Activated CD4-positive, alpha-beta memory T cell treated with anti-CD3 and anti-CD28 coated beads for 36 hours (primary cell): Measurements from ENCODE around the gene RAB9A. TPM values are rescaled to one million over a fixed set of nuclear protein-coding genes. Genes with fewer than 3 reads are reported as not detected.
"Not testable (repeated sequence)": the region's sequence is repeated elsewhere in the genome, so short reads cannot be mapped to it uniquely, and the experiment has no call there.

ENCODE experiments used
- CTCF ChIA-PET: fragments of 350-600 bp; sonication (Branson Sonifier 250); formaldehyde crosslinking; loops from one replicate; lab custom pipeline; 2021; ENCODE audit warnings: antibody characterized with exemption, inconsistent platforms; lab: Charles Lee
- POLR2A ChIA-PET: fragments of 350-600 bp; sonication (Branson Sonifier 250); formaldehyde crosslinking; loops from one replicate; lab custom pipeline; 2021; ENCODE audit warnings: antibody characterized with exemption; lab: Charles Lee
- DNase-seq: peaks from one replicate; pipeline ENCODE4 v3.0.0-alpha.2; 2020
- H3K27ac Mint-ChIP-seq: one replicate; pipeline ENCODE4 v1.8.0; 2021; ENCODE audit warnings: mixed read lengths
- H3K27me3 Mint-ChIP-seq: one replicate; pipeline ENCODE4 v1.8.0; 2021; ENCODE audit warnings: mixed read lengths
- H3K36me3 Mint-ChIP-seq: one replicate; pipeline ENCODE4 v1.8.0; 2021; ENCODE audit warnings: mixed read lengths
- H3K4me1 Mint-ChIP-seq: one replicate; pipeline ENCODE4 v1.8.0; 2021; ENCODE audit warnings: low read depth, mixed read lengths
- H3K4me3 Mint-ChIP-seq: one replicate; pipeline ENCODE4 v1.8.0; 2021; ENCODE audit warnings: mild to moderate bottlenecking, mixed read lengths
- H3K9me3 Mint-ChIP-seq: one replicate; pipeline ENCODE4 v1.8.0; 2021; ENCODE audit warnings: mixed read lengths
- intact Hi-C: fragments of 100-400 bp; cut with micrococcal nuclease; formaldehyde crosslinking; loops from one replicate; pipeline ENCODE4 v1.15.1; 2023
- total RNA-seq, 2 experiments: library from RNA; stranded (reverse); gene quantifications; one replicate each; pipeline ENCODE4 v1.2.3, GENCODE V29; 2021

RAB9A gene, protein sequence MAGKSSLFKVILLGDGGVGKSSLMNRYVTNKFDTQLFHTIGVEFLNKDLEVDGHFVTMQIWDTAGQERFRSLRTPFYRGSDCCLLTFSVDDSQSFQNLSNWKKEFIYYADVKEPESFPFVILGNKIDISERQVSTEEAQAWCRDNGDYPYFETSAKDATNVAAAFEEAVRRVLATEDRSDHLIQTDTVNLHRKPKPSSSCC
- 10 to 100 TPM; 28.2 to 32.1 TPM for total RNA-seq

DNA sequence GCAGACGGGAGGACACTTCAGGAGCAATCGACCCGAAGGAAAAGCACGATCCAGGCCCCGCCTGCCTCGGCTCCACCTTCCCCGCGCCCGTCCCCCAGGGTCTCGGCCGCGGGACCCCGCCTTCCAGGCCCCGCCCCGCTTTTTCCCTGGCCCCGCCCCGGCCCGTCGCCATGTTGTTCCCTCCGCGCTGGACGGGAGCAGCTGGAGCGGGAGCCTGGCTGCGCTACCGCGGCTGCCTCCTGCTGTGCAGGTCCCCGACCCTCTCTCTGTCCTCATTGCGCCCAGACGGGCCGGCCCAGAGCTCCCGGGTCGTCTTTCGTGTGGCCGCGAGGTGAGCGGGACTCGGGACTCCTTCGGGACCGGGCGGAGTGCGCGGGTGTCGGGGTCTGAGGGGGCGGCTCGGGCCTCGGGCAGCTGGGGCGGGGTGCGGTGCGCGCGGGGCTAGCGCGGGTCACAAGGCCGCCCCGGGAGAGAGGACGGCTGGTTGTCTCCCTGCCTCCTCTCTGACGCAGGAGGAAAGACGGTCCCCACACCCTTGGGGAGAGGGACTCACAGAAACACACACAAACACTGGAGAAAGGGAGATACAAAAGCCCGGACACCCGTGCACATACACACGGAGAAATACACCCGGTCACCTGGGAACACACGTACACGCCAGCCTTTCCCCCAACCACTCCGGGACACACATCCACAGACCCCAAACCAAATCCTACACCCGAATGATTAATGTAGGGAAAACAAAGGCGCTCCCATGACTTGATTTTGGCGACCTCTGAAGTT lies at the start of gene RAB9A:
RAB9A (plus strand) TSS at position 171 of the 783 bp plus-strand sequence. CDS start 19,619 bp downstream, outside the sequence.
- intact Hi-C loops: loop anchor here (1.0 to 10.0 kb wide), 6 partner anchors 20 to 1986 kb away; partner anchors contain the start of genes OFD1, TCEANC and TRAPPC2
- Mint-ChIP-seq H3K27me3 (no peaks in the 10 kb centered on the region), H3K27ac (peak within 1 kb of the TSS; percentile 96), H3K4me3 (peak within 1 kb of the TSS; percentile 87), H3K36me3 (peaks cover 8% of the 10 kb centered on the region), H3K9me3 (no peaks in the 10 kb centered on the region), H3K4me1 (peaks cover 58% of the 10 kb centered on the region)
- peak; percentile 88 for DNase-seq
- ChIA-PET POLR2A (interaction anchor here (0.9 to 3.8 kb wide), 7 partner anchors 10 to 713 kb away, joined by 3 to 23 read pairs (median 5); partner anchors contain the start of genes OFD1, TCEANC and TRAPPC2), CTCF (interaction anchor here (0.6 to 1.3 kb wide), 4 partner anchors 30 to 1667 kb away, joined by 3 to 5 read pairs (median 4); no protein-coding TSS in a partner anchor)

- H3K36me3 Mint-ChIP-seq, H3K27ac Mint-ChIP-seq, H3K4me1 Mint-ChIP-seq, H3K4me3 Mint-ChIP-seq, H3K9me3 Mint-ChIP-seq, CTCF ChIA-PET, H3K27me3 Mint-ChIP-seq, POLR2A ChIA-PET, intact Hi-C loops, DNase-seq: not testable (repeated sequence)
Measured at GRCh38 chrX:13641684-13642083, 47.2 kb upstream of the RAB9A start.

GRCh38 chrX:13645464-13646153 lies 43.3 kb upstream of the RAB9A start:
- H3K27me3 Mint-ChIP-seq: no peaks in the 10 kb centered on the region
- DNase-seq: no peak
- H3K9me3 Mint-ChIP-seq: no peaks in the 10 kb centered on the region
- ChIA-PET POLR2A (no interaction called here), CTCF (interaction anchor here (1.0 to 3.2 kb wide), 13 partner anchors 17 to 699 kb away, joined by 3 to 44 read pairs (median 4); no protein-coding TSS in a partner anchor)
- peaks cover 23% of the 10 kb centered on the region for H3K4me1 Mint-ChIP-seq
- H3K27ac Mint-ChIP-seq: no peak overlapping the region
- intact Hi-C loops: loop anchor here (1.0 kb wide), 1 partner anchor 139 kb away; no protein-coding TSS in a partner anchor
- H3K4me3 Mint-ChIP-seq: no peak overlapping the region
- no peaks in the 10 kb centered on the region for H3K36me3 Mint-ChIP-seq

DNA sequence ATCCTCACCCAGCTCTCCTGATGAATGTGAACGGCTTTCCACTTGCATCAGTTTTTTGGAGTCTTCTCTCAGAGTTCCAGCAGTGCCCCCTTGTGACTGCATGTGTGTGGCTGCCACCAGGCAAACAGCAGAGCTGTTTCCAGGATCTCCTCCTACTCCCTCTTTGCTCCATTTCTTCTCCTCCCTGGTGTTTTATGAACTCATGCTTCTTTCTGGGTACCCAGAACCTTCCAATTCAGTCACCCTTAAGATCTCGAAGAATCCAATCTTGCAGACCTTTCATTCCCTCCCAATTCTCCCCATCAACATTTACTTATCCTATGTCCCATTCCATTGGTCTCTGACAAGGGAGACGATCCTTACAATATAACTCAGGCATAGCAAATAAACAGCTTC lies 42.8 kb upstream of the RAB9A start:
- no peaks in the 10 kb centered on the region for H3K36me3 Mint-ChIP-seq
- no peak overlapping the region for H3K4me3 Mint-ChIP-seq
- intact Hi-C loops: loop anchor here (1.0 kb wide), 1 partner anchor 140 kb away; no protein-coding TSS in a partner anchor
- CTCF ChIA-PET: interaction anchor here (0.8 to 3.2 kb wide), 16 partner anchors 10 to 700 kb away, joined by 3 to 44 read pairs (median 3); no protein-coding TSS in a partner anchor
- H3K9me3 Mint-ChIP-seq: no peaks in the 10 kb centered on the region
- H3K27ac Mint-ChIP-seq: no peak overlapping the region
- no peaks in the 10 kb centered on the region for H3K27me3 Mint-ChIP-seq
- peak; percentile 62 for DNase-seq
- peaks cover 23% of the 10 kb centered on the region for H3K4me1 Mint-ChIP-seq
- POLR2A ChIA-PET: no interaction called here

DNA sequence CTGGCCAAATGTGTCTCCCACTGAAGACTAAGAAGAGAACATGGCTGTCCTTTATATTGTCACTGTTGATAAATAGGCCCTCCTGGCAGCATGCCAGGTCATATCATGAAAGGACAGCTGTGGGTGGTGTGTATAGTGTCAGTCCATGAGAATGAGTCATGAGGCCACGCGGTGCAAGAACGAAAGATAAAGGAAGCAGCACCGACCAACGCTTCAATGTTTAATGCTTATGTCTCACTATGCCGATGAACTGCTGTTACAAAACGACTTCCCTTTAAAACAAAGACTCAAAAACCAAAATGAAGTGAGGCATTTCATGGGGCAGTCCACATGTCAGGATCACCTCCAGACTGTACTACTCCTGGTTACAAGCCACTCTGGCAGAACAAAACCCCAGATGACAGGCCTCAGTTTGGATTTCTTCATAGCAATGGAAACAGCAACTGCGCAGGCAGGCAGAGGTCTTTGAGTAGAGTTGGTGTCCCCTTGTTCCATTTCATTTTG lies 41.2 kb upstream of the RAB9A start:
- Mint-ChIP-seq H3K36me3 (no peaks in the 10 kb centered on the region), H3K4me3 (peak overlapping the region; percentile 23), H3K4me1 (peaks cover 32% of the 10 kb centered on the region), H3K9me3 (no peaks in the 10 kb centered on the region), H3K27ac (peak overlapping the region; percentile 95), H3K27me3 (no peaks in the 10 kb centered on the region)
- ChIA-PET CTCF (no interaction called here), POLR2A (no interaction called here)
- intact Hi-C loops: no loop called here
- peak; percentile 84 for DNase-seq

DNA sequence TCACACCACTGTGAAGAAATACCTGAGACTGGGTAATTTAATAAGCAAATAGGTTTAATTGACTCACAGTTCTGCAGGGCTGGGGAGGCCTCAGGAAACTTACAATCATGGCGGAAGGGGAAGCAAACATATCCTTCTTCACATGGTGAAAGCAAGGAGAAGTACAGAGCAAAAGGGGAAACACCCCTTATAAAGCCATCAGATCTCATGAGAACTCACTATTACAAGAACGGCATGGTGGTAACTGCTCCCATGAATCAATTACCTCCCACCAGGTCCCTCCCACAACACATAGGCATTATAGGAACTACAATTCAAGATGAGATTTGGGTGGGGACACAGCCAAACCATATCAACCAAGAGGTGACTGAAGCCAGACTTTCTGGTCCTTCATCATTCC lies 40.6 kb upstream of the RAB9A start:
- H3K9me3 Mint-ChIP-seq, intact Hi-C loops, H3K27me3 Mint-ChIP-seq, DNase-seq, H3K36me3 Mint-ChIP-seq, POLR2A ChIA-PET, CTCF ChIA-PET, H3K4me3 Mint-ChIP-seq: not testable (repeated sequence)
- H3K27ac Mint-ChIP-seq: peak overlapping the region; percentile 95
- H3K4me1 Mint-ChIP-seq: peaks cover 32% of the 10 kb centered on the region

- intact Hi-C loops: loop anchor here (5.0 kb wide), 4 partner anchors 558 to 1687 kb away; partner anchors contain the start of genes PIGA and PRPS2
- Mint-ChIP-seq H3K36me3 (no peaks in the 10 kb centered on the region), H3K4me3 (no peak overlapping the region), H3K27ac (no peak overlapping the region), H3K4me1 (peaks cover 35% of the 10 kb centered on the region), H3K27me3 (no peaks in the 10 kb centered on the region), H3K9me3 (no peaks in the 10 kb centered on the region)
- ChIA-PET POLR2A (no interaction called here), CTCF (interaction anchor here (1.0 kb wide), 1 partner anchor 100 kb away, joined by 3 read pairs; no protein-coding TSS in a partner anchor)
- no peak for DNase-seq
Measured at GRCh38 chrX:13649838-13650237, 39.1 kb upstream of the RAB9A start.

GRCh38 chrX:13650318-13650717 lies 38.6 kb upstream of the RAB9A start:
- POLR2A ChIA-PET: no interaction called here
- Mint-ChIP-seq H3K27ac (no peak overlapping the region), H3K4me1 (peaks cover 40% of the 10 kb centered on the region), H3K27me3 (no peaks in the 10 kb centered on the region), H3K4me3 (no peak overlapping the region), H3K36me3 (no peaks in the 10 kb centered on the region), H3K9me3 (no peaks in the 10 kb centered on the region)
- DNase-seq: no peak
- CTCF ChIA-PET: interaction anchor here (1.0 to 1.1 kb wide), 2 partner anchors 99 to 162 kb away, joined by 3 read pairs; no protein-coding TSS in a partner anchor
- intact Hi-C loops: loop anchor here (5.0 kb wide), 4 partner anchors 558 to 1687 kb away; partner anchors contain the start of genes PIGA and PRPS2

- no peak overlapping the region for H3K4me3 Mint-ChIP-seq
- H3K27me3 Mint-ChIP-seq: no peaks in the 10 kb centered on the region
- ChIA-PET CTCF (interaction anchor here (1.1 kb wide), 1 partner anchor 163 kb away, joined by 3 read pairs; no protein-coding TSS in a partner anchor), POLR2A (no interaction called here)
- H3K27ac Mint-ChIP-seq: peak overlapping the region; percentile 35
- intact Hi-C loops: loop anchor here (5.0 kb wide), 4 partner anchors 559 to 1686 kb away; partner anchors contain the start of genes PIGA and PRPS2
- no peak for DNase-seq
- H3K4me1 Mint-ChIP-seq: peaks cover 38% of the 10 kb centered on the region
- no peaks in the 10 kb centered on the region for H3K36me3 Mint-ChIP-seq
- H3K9me3 Mint-ChIP-seq: no peaks in the 10 kb centered on the region
Measured at GRCh38 chrX:13651150-13651549, 37.8 kb upstream of the RAB9A start.

DNA sequence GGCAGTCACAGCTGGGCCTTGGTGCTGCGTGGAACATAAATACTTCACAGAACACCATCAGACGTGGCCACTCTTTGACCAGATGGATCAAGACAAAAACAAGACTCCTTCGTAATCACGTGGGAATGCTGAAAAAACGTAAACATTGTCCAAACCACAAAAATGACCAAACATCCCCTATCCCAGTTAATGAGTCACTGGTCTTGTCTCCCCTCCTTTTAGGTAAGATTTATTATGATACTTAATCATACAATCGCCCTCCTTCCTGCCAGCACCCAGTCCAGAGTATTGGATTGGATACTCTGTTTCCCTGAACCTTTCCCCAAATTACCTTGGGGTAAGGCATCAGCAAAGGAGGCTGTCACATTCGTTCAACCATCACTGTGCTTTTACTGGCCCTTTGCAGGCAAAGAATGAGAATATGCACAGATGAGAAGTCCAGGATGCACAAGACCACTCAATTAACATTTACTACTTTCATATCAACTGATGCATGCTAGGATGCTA lies 36.6 kb upstream of the RAB9A start:
- intact Hi-C loops: loop anchor here (1.0 to 5.0 kb wide), 8 partner anchors 16 to 1685 kb away; partner anchors contain the start of genes PIGA, PRPS2 and RAB9A
- ChIA-PET POLR2A (interaction anchor here (1.4 to 2.1 kb wide), 2 partner anchors 36 to 83 kb away, joined by 5 to 9 read pairs; partner anchors contain the start of genes OFD1, RAB9A and TRAPPC2), CTCF (interaction anchor here (1.0 kb wide), 1 partner anchor 83 kb away, joined by 3 read pairs; no protein-coding TSS in a partner anchor)

More for the DNA sequence above, 36.6 kb upstream of the RAB9A start:
- peak overlapping the region; percentile 93 for H3K27ac Mint-ChIP-seq
- H3K36me3 Mint-ChIP-seq: no peaks in the 10 kb centered on the region
- DNase-seq: no peak
- no peaks in the 10 kb centered on the region for H3K9me3 Mint-ChIP-seq
- H3K4me1 Mint-ChIP-seq: peaks cover 29% of the 10 kb centered on the region
- H3K27me3 Mint-ChIP-seq: no peaks in the 10 kb centered on the region
- peak overlapping the region; percentile 84 for H3K4me3 Mint-ChIP-seq
